ENCODE data around the gene TBC1D1.

Gene TBC1D1

DNA sequence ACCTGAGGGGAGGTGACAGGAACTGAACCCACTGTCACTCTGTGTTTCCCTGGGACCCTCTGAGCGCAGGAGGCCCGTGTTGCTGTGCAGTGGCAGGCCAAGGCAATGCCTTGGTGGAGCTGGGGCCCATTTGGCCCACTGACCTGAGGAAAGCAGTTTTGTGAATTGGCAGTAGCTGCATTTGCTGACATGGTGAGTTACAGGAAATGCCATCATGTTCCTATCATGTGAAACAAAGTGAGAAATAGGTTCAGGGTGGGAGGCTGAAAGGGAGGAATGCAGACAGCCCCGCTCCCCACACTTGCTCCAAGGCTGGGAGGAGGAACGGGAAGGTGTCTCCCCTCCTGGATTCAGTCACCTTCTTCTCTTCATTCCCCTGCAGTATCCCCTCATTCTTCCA is 215.4 kb downstream of the TBC1D1 start:
- DNase-seq (ENCODE audit: low read depth): no peak

DNA sequence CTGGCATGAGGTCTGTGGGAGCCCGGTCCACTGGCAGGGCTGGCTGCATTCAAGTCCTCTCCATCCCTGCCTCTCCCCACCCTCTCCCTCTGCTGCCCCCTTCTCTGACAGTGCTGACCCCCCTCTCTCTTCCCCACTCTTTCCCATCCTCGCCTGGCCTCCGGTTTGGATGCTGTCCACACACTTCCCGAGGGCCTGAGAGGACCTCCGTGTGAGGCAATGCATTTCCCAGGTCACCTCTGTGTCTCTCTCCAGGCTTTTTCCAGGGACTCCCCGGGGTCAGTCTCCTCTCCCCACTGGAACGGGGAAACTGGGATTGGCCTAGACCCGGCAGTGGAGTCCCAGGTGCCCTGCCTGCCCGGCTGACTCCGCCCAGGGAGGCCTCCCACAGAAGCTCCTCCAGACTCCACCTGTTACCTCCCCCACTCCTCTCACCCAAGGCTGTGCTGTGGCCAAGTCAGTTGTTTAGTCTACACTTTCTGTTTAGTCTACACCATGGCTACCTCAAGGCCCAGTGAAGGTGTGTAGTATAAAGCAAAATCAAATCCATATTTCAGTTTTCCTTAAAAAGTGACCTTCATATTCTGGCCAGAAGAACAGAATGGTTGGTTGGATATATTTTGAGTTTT is 216.1 kb downstream of the TBC1D1 start:
- DNase-seq (ENCODE audit: low read depth): no peak

DNA sequence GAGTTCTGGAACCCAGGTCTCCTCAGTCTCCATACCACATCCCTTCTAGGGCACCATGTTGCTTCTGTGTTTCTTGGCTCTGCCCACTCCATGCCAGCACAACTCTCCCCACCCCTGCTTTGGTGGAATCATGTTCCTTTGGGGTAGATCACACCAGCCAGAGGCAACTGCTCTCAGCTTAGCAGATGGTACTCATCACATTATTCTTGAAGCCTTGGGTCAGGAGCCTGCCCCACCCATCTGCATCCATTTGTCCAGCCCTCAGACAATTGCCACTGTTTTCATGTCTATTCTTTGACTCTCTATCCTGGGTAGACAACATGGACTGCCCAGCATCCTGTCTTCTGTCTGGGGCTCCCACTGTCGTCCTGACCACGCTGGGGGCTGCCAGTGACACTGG is 216.9 kb downstream of the TBC1D1 start:
- no peak for DNase-seq (ENCODE audit: low read depth)

DNA sequence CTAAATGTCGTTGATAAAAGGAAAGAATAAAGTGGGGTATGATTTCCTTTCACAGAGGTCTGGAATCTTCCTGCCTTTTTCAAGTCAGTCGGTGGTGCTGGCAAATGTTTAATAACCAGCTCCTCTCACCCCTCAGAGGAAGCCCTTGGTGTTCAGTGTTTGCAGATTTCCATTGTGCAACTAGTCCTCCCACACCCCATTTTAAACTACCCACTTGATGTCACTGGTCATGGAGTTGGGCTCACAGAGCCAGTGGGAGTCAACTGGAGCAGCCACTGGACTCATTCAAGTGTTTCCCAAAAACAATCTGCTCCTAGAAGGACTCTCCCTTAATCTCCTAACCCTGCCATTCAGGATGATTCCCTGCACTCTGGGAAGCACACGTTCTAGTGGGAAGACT is 218.5 kb downstream of the TBC1D1 start:
- DNase-seq (ENCODE audit: low read depth): no peak

DNA sequence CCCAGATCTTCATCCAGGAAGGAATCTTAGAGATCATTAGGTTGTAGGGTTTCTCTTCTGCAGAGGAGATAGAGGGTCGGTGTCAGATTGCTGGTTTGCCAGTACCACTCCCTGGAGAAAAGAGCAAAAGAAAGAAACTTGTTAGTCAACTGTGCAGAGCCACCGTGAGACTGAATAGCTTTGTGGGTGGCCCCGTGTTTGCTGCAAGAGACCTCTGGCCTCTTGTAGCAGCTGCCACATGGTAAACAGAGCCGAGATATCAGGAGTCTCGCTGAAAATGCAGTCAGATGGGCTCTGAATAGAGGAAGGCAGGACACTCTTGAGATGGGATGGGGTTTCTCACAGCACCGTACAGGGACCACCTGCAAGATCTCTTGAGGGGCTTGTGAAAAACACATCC is 219.0 kb downstream of the TBC1D1 start:
- no peak for DNase-seq (ENCODE audit: low read depth)

DNA sequence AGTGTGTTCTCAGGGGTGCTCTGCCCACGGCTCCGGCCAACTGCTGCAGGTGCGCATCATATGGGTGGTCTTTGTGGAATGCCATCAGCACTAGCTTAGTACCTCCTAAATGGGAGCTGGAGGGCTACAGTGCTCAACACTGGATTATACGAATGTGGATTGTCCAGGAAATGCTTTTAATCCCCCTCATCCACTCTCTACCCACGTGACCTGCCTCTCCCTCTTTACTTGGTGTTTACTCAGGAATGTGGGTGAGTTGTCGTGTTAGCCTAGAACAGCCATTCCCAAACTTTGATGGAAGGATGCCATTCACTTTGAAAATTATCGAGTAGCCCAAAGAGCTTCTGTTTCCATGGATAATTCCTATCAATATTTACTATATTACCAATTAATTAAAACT is 220.1 kb downstream of the TBC1D1 start:
- DNase-seq (ENCODE audit: low read depth): no peak

DNA sequence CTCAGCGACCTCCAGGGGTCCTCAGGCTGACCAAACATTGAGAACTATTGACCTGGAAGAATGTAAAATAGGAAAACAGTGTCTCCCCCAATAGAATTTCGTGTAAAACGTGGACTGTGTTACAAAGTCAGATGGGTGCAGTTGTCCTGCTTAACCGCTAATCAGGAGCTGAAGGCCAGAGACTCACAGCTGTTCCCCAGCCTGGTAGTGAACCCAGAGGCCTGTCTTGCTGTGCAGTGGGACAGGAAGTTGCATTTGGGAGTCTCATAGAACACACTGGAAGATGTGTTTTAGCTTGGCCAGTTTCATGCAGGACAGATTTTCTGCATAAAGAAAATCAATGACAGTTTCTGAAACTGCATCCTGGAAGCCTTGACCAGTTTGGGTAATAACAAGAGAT is 220.8 kb downstream of the TBC1D1 start:
- no peak for DNase-seq (ENCODE audit: low read depth)

DNA sequence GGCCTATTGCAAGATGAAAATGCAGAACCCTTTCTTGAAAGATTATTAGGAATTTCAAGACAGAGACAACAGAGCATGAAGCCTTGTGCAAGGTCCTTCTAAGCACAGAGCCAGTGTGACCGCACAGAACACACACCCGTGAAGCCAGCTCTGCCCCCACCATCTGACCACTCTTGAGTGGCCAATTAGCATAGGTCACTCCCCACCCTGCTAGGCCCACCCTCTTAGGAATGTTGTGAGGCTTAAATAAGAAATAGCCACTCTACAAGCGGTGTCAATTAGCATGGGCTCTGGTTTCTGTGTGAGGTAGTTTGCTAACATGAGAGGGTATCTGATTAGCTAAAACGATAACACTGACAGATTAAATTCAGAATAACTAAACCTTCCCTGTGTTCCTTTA is 222.2 kb downstream of the TBC1D1 start:
- DNase-seq (ENCODE audit: low read depth): no peak

DNA sequence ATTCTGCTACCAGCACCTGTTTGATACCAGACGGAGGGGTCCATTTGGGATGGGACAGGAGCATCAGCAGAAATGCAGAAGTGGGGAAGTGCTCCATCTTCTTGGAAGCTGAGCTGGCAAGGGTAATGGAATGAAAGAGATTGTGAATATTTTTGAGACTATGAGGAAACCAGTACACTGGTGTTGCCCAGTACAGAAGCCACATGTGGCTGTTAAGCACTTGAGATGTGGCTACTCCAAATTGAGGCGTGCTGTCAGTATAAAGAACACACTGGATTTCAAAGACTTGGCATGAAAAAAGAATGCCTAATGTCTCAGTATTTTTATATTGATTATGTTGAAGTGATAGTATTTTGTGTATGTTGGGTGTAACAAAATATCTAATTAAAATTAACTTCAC is 222.7 kb downstream of the TBC1D1 start:
- no peak for DNase-seq (ENCODE audit: low read depth)

DNA sequence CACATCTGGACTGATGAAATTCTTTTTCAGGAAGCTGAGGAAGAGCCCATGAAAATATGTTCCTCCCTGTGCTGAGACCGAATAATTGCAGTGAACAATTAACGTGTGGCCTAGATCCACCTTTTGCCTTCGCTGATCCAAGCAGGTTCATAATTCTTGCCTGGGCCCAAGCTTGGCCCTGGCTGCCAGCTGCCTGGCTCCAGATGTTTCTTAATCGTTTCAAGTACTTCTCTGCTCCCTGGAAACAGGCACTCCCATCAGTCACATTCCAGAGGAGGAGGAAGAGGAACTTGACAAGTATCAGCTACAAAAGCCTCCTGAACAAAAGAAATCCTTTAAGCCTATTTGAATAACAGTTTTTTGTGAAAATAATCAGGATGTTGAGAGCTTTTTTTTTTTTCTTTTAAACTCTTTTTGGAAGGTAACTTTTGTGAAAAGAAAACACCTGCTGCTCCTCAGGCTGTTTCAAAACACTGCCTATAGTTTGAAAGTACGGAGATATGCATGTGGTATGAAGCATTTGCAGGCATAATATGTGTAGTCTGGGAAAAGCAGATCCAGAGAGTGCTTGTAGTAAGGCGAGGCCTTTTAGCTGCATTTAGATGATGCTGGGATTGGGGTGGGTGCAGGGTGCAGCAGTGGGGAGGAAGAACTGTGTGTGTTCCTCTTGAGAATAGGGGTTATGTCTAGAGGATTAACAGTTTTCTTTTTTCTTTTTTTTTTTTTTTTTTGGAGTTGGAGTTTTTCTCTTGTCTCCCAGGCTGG is 223.7 kb downstream of the TBC1D1 start:
- DNase-seq (ENCODE audit: low read depth): no peak

DNA sequence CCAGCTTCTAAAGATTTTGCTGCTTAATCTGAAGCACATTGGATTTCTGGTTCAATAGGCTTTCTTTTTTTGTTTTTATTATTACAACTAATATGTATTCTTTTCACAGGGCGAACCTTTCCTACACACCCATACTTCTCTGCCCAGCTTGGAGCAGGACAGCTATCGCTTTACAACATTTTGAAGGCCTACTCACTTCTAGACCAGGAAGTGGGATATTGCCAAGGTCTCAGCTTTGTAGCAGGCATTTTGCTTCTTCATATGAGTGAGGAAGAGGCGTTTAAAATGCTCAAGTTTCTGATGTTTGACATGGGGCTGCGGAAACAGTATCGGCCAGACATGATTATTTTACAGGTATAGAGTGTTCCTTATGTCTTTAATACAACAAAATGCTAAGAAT is 224.7 kb downstream of the TBC1D1 start:
- no peak for DNase-seq (ENCODE audit: low read depth)

DNA sequence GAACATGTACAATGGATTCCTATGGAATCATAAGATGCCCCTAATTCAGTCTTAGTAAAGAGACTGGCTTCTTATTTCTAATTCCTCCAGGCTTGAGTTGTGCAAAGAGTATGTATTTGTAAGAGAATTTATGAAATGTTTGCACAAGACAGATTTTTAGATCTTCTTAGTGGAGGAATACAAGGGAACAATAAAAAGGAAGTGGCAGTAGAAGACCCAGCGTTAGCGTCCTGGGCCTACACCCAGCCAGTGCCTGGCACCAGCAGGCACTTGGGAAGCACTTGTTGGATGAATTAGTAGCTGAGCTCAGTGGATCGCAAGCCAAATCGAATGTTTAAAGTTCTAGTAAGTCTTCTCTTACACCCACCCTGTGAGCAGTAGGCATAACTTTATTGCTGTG is 226.7 kb downstream of the TBC1D1 start:
- DNase-seq (ENCODE audit: low read depth): no peak

DNA sequence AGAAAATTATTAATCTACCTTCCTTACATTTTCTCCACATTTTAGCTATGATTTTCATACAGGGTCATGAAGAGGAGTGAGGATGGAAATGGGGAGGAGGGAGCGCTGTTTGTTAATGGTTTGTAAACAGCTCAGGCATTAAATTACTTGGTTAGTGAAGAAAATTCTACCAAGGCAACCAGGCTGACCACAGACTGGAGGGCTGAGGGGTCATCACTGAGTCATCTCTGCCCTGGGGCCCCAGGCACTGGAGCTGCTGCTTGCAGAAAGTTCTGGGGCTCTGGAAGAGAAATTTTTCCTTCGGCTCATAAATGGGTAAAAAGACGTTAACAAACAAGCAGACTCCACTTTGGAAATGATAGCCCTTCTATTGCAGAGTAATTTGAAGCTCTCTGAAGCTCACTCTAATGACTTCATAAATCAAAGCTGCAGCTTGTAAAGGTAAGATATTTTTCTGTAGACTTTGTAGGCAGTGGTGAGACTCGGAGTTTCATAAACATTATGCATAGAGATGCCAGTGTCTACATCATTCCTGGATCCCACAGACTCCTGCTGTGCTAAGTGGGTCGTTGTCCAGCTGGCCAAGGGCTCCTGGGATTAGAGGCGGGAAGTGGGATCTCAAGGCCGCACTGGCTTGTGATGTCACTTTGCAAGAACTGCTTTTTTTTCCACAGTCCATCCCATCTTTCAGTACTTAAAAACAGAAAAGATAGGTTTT is 228.9 kb downstream of the TBC1D1 start:
- DNase-seq (ENCODE audit: low read depth): peak; percentile 30

DNA sequence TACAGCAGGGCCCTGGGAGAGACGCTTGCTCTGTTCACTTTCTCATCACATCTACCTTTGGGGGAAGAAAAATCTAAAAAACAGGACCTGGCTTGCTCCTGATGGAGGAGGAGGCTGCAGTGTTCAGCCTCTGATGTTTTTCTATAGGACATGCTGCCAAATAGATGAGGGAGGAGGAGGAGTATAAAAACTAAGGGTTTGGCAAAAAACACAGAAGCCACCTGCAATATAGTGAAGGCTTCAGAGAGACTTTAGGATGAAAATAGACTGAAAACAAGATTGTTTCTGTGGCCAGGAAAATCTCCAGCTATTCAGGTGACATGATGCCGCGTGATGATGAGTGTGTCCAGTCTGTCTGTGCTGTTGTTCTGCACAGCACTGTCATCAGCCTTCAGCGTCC is 229.9 kb downstream of the TBC1D1 start:
- no peak for DNase-seq (ENCODE audit: low read depth)

DNA sequence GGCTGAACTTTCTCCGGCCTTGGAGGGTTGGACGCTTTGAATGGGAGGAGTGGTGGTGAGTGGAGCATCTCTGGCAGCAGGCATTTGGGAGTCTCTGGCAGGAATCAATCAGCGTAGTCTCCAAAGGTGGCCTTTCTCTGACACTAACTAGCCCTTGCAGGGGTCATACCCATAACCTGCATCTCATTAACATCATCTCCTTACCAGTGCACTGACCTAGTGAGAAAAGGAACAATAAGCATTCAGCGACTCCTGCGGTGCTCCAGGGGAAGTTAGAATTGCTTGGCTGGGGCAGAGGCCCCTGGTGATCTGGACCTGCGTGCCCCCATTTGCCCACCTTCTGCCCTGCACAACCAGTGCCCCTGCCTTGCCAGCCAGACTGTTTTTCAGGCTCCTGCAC is 231.2 kb downstream of the TBC1D1 start:
- DNase-seq (ENCODE audit: low read depth): no peak

DNA sequence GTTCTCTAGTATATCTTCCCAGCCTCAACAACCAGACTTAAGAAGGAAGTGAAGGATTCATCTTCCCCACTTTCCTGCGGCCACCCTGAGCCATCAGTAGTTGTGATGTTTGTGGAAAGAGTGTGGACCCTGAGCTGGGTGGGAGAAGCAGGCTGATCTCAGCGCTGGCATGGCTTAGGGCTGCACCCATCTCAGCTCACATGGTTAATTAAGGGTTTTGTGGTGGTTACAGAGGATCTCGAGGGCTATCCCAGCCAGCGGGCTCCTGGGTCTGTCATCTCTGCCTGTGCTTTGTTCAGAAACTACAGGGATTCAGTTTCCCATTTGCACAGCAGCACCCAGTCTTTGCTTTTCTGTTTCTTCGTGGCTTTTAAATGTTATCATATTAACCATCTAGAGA is 232.7 kb downstream of the TBC1D1 start:
- DNase-seq (ENCODE audit: low read depth): no peak

DNA sequence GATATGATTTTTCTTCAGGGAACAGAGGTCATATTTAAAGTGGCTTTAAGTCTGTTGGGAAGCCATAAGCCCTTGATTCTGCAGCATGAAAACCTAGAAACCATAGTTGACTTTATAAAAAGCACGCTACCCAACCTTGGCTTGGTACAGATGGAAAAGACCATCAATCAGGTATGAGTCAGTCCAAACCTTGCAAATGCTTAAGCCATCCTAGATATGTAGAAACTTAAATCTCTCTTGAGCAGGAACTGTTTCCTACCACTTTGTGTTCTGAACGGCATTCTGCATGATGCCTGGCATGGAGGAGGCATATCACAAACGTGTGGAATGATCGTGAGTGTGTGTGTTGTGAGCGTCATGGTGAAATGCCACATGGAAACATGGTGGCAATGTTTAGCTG is 234.1 kb downstream of the TBC1D1 start:
- DNase-seq (ENCODE audit: low read depth): no peak

DNA sequence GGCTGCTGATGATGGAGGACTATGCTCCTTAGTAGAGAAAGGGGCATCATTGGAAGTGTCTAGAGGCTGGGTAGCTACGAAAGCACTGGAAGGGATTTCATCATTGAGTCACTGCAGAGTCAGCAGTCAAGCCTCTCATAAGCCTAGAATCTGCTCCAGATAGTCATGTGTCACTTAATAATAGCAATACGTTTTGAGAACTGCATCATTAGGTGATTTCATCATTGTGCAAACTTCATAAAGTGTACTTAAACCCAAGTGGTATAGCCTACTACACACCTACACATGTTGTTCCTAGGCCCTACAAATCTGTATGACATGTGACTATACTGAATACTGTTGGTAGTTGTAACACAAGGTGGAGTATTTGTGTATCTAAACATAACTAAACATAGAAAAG is 234.9 kb downstream of the TBC1D1 start:
- no peak for DNase-seq (ENCODE audit: low read depth)

DNA sequence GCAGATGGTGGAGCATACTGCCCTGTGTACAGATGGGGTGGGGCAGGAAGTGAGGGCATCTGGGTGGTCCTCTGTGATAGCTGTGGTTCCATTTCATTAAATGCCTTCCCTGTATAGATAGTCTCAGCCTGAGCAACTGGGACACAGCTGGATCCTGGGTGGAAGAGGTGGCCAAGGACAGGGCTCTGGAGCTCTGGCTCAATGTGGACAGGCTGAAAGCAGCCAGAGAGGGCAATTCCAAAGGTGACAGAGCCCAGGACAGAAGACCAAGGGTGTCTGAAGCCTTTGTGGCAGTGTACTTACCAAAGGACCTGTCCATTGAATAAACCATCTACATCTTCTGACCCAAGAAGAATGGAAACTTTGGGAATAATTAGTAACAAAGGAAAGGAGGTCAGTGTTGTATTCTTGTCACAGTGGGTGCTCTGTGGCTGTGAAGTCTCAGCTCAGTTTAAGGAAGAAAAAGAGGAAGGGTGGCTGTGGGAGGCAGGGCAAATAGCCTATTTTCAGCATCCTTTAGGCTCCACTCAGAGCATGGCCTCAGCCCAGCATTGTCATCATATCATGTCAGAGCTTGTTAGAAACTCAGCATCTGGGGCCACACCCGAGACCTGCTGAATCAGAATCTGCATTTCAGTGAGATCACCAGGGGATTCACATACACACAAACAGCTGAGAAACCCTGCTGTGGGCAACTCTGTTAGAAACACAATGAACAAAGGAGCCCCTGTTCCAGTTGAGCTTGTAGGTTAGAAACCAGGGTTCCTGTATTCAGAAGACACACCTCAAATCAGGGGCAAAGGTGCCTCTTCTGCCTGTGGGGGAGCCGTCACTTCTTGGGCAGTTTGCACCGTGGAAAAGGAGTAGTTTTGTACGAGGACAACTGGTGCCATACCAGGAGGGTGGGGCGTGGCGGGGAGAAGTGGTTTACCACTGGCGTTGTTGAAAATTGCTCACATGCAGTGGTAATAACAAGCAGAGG is 237.9 kb downstream of the TBC1D1 start:
- DNase-seq (ENCODE audit: low read depth): no peak

DNA sequence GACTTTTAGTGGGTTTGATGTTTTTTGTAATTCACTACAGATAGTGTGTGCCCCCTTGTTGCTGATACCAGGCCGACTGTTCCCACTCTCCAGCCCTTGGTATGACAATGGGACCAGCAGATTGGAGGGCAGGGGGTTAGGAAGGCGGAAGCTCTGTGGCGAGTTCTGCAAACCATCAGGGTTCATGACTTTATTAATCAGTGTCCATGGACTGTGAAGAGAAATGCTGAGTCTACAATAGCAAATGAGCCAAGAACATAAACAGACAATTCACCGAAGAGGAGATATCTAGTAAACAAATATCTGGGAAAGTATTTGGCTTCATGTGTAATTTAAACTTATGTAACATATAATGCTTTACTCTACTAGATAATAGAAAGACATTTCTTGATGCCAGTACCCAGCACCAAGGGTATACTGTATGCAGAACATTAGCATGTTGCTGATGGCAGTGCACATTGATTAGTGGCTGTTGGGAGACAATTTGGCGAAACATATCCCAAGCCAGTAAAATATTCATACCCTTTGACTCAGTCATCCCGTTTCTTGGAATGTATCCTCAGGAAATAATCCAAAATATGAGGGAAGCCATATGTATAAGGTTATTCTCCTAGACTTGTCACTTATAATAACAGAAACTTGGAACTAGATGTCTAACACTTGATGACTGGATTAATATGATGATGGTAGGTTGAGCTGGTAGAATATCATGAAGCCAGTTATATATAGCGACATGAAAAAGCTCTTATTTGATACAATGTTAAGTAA is 238.8 kb downstream of the TBC1D1 start:
- DNase-seq (ENCODE audit: low read depth): no peak

DNA sequence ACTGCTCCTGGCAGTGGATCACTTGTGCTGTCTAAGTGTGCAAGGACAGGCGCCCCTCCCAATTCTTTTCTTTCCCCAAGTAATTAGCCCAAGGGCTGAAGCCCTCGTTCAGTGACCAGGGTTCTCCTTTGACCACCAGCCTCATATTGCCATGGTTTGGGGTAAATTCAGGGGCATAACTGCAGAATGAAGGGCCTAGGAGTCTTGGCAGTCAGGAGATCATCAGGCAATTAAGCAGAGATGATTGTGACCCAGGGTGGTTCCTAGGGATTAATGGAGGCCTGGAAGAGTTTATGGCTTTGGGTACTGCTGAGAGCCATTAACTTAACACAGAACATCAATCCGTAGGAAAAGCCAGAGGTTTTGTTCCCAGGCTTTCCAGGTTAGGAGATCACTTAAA is 240.0 kb downstream of the TBC1D1 start:
- DNase-seq (ENCODE audit: low read depth): no peak

Measured in HS-27A (cell line).